NCI-H1694 (cell line): ENCODE results near the gene ING1.
"Not testable (repeated sequence)": the region's sequence is repeated elsewhere in the genome, so short reads cannot be mapped to it uniquely, and the experiment has no call there.

ENCODE experiments used
- DNase-seq: peaks from one replicate; lab custom pipeline; 2025; lab: John Stamatoyannopoulos, UW

The ING1 gene

DNA sequence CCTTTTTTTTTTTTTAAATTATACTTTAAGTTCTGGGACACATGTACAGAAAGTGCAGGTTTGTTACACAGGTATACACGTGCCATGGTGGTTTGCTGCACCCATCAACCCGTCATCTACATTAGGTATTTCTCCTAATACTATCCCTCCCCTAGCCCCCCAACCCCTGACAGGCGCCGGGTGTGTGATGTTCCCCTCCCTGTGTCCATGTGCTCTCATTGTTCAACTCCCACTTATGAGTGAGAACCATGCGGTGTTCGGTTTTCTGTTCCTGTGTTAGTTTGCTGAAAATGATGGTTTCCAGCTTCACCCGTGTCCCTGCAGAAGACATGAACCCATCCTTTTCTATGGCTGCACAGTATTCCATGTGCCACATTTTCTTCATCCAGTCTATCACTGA, 17.7 kb upstream of the ING1 start:
- DNase-seq, result not testable (repeated sequence)

DNA sequence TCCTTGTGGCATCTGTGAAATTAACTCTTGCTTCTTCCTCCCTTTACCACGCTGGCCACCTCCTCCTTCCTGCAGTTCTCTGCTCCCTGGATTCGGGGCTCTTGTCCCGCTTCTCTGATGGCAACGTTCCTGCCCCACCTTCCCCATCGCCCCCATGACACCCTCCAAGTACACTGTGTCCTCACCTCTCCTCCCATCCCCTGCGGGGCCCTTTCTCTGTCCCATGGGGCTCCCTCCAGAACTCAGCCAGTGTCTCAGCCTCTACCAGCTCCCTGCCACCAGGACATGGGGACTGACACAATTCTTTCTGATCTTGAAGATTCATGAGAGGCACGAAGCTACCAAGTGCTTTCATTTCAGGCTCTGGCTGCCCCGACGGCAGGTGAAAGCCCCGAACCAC, 16.7 kb upstream of the ING1 start:
- DNase-seq, result no peak

DNA sequence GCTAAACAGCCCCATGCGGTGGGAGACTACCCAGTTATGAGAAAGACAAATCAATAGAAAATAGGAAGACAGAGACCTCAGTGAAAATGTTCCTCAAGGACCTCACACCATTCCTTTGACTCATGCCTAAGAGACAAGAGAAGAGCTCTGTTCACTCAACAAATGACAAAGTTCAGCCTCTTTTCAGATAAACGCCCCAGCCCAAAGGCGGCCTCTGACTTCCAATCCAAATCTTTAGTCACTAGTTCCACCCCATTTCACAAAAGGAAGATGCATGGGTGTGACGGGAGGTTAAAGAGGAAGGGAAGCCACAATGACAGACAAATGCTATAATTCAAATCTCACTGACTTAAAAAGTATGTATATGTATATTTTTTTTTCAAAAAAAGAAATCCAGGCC, 15.7 kb upstream of the ING1 start:
- DNase-seq, result no peak

DNA sequence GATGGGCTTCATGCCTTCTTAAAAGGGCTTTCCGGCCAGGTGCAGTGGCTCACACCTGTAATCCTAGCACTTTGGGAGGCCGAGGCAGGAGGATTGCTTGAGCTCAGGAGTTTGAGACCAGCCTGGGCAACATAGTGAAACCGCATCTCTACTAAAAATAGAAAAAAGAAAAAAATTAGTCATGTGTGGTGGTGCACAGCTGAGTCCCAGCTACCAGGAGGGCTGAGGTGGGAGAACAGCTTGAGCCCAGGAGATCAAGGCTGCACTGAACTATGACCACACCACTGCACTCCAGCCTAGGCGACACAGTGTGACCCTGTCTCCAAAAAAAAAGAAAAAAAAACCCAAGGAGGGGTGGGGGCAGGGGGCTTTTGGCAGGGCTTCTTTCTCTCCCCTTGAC, 14.8 kb upstream of the ING1 start:
- no peak for DNase-seq

DNA sequence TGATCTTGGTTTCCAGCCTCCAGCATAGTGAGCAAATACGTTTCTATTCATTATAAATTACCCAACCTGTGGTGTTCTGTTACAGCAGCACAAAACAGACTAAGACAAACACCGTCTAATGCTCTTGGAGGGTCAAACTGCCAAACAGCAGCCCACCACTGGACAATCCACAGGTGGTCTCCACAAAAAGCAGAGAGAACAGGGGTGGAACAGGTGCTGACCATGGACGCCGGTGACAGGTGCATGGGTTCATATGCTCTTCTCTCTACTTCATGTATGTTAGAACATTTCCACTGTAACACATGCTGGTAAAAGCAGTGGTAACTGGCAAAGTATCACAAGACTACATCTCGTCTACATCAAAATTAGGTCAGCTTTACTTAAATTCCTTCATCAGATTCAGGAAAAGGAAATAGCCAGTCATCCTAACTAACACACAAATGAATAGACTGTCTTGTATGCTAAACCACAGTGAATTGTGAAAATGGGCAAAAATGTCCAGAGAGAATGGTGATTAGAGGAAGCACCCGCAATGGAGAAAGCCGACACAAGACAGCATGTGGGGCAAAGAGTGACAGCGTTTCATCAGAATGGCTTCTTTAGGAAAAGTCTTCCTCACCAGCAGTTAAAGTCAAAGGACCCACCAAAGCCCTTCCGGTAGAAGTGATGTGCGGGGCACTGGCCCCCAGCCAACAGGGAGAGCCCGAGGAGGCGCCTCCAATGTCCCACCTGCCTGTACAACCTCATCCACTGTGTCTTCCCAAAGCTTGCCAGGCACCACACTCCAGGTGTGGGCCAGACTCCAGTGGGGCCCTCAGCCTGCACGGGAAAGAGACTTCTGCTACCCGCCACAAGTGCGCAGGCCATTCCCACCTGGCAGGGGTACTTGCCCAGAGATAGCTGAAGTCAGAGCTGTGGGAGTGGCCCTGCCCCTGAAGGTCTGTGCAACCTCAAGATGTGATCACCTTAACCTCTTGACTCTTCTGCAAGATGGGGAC, 14.1 kb upstream of the ING1 start:
- DNase-seq, result no peak

DNA sequence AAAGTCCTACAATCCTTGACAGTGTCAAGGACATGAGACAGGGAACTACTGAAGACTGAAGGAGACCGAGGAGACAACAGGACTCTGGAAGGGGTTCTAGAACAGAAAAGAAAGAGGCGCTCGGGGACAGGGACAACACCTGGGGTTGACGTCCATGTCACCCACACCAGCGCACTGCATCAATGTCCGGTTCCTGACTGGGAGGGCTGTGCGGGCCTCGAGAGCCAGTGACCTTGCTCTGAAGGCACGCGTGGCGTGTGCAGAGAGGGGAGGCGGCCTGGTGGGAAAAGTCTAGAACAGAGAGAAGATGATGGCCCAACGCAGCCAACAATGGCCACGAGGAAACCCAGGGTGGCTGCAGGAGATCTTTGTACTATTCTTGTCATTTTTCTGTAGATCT, 13.3 kb upstream of the ING1 start:
- no peak for DNase-seq

DNA sequence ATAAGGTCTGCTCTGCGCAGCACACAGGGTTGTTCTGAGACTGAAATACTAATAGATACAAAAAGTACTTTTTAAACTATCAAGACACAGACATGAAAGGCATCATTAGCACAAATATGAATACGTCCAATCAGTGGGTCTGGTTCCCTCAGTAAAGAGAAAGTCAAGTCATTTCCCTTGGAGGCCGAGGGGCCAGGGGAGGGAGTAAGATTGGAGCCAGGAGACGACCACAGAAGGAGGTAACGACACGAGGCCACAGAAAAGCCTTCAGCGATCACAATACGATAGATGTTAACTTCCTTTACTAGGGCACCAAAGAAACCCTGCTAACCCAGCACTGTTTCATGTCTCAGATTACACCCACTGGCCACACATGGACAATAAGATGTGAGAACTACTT, 12.9 kb upstream of the ING1 start:
- no peak for DNase-seq

DNA sequence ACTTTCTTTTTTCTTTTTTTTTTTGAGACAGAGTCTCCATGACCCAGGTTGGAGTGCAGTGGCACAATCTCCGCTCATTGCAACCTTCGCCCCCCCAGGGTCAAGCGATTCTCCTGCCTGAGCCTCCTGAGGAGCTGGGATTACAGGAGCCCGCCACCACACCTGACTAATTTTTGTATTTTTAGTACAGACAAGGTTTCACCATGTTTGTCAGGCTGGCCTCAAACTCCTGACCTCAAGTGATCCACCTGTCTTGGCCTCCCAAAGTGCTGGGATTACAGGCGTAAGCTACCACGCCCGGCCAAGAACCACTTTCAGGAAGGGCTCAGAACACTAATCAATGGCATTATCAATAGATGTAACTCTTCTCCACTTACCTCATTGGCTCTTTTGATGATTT, 12.4 kb upstream of the ING1 start:
- not testable (repeated sequence) for DNase-seq

DNA sequence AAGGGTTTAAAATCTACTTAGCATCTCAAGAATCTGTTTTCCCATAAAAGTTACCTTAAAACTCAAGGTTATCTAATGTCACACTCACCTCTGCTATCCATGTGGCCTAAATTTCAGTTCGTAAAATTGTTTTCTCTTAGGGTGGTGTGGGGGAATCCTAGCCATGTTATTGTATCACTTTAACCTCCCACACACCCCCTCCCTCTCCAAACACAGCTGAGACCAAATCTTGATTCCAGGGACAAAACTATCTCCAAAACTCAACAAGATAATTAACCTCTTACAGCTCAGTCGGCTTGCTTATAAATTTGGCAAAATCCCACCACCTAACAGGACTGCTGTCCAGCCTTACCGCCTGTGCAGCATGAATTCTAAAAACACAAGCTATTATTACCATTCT, 11.4 kb upstream of the ING1 start:
- DNase-seq, result no peak

DNA sequence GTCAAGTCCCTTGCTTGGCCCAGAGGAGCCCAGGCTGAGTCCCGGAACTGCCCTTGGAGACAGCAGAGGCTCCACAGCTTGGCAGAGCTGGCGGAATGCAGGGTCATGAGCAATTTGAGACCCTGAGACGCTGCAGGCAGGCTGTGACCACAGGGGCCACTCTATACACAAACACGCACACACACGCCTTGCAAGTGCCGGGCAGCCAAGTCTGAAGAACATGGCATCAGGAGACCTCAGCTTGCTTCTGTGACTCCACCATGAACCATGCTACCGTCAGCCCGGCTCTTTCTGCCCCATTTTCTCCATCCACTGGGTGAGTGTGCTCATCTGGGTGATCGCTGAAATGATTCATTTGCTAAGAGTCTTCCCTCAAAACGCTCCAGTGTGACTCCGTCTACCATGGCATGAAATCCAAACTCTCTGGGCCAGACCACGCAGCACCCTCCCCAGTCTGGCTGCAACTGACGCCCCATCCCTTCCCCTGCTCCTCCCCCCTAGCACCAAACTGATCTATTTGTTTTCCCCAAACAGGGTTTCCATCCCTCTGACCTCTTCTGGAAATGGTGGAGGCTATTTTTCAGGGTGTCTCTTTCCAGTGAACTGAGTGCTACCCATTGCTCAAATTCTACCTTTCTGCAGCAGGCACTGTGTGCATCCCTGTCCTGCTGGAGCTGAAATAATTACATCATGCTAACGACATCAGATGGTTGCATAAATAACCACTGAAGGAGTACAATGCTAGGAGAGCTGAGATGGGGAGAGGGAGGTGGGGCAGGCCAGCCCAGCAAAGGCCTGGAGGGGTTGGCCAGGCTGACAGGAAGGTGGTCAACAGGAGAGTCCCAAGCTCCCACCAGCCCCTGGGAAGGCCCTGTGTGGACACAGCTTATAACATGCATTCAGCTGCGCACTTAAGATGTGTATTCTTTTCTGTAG, 10.6 kb upstream of the ING1 start:
- DNase-seq, result no peak

DNA sequence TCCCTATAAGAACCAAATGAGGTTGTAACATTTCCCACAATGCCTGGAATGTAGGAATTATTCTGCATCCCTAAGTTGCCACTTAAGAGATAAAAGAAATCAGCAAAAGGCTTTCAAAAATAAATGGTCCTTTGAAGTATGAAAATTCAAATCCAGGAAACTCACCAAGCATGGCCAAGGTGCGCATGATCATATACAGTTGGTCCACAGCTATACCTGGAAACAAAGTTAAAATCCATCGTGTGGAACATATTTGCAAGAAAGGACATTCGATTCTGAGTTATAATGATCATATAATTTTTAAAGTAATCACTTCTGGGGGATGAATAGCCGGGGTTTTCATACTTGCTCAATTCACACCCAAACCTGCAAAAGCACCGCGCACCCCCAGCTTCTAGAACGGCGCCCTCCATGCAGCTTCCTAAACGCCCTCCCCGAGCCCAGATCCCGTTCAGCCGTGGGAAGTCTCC, 8.1 kb upstream of the ING1 start:
- no peak for DNase-seq

DNA sequence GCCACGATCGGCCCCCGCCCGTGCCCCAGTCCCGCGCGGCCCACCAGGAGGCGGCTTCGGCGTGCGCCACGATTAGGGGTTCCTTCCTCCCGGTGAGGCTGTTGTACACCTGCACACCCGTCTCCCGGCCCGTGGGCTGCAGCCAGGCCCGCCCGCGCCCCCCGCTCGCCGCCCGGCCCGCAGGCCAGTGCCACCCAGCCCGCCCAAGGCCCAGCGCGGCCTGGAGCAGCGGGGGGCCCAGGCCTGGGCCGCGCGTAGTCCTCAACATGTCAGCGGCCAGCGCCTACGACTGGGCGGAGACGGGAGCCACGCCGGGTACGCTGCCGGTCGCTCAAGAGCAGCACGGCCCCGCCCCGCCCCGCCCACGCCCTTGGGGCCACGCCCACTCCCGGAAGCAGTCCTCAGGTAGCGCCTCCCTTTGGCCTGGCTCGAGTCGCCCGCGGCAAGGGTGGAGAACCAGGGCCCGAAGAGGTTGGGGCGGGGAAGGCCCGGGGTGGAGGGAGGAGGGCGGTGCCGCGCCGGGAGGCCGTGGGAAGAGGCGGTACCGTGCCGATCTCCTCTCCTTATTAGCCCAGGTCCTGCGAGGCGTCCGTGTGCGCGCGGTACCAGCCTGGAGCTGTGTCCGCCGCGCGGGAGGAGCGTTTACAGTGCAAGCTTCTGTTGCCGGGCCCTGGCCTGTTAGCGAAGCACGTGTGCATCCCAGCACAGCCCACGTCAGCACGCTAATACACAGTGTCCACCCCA, 7.5 kb upstream of the ING1 start, which contains the start of gene CARS2:
Gene CARS2 (minus strand): TSS at position 291 of the 744 bp plus-strand sequence. CDS start 23 bp downstream, at position 268.
- DNase-seq, result peak; percentile 92

DNA sequence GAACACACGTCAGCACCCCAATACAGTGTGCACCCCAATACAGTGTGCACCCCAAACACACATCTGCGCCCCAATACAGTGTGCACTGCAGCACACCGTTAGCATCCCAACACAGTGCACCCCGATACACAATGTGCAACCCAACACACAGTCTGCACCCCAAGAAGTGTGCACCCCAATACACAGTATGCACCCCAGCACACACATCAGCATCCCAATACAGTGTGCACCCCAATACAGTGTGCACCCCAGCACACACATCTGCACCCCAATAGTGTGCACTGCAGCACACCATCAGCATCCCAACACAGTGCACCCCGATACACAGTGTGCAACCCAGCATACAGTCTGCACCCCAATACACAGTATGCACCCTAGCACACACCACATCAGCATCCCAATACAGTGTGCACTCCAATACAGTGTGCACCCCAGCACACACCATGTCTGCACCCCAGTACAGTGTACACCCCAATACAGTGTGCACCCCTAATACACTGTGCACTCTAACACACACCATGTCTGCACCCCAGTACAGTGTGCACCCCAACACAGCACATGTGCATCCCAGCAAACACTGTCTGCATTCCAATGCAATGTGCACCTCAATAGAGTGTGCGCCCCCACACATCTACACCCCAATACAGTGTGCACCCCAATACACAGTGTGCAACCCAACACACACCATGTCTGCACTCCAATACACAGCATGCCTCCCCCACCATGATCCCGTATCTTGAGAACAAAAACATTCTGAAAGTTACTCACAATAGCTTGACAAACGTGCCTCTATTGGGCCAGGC, 6.7 kb upstream of the ING1 start:
- DNase-seq, result no peak

DNA sequence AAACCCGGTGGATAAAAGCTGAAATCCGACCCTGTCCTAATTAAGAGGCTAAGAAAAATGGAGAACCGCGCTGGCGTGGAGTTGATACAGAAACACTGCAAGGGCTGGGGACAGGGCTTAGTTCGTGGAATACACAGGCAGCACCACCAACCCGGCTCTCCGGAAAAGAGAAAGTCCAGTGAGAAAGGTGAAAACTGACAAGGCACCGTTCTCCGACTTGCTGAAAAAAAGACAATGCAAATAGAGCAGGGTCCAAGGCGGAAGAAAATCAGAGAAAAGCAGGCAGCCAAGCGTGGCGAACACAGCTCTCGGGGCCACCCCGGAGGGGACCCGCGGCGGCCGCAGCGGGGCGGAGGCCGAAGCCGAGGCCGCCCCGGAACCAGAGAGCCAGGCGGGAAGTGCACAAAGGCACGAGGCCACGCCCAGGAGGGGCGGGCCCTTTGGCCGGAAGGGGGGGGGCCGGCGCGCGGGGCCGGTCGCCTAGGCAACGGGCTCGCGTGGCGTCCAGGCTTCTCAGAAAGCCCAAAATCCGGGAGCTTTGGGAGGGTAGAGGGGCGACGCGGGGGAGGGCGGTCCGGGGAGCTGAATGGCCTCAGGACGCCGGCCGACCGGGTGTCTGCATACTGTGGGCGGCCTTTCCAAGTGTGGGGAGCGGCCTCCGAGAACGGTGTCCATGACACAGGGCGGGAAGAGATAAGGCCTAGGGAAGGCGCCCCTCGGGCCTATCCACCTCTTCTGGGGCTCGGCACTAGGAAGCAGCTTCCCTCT, 1.2 kb upstream of the ING1 start:
- DNase-seq, result peak; percentile 66

DNA sequence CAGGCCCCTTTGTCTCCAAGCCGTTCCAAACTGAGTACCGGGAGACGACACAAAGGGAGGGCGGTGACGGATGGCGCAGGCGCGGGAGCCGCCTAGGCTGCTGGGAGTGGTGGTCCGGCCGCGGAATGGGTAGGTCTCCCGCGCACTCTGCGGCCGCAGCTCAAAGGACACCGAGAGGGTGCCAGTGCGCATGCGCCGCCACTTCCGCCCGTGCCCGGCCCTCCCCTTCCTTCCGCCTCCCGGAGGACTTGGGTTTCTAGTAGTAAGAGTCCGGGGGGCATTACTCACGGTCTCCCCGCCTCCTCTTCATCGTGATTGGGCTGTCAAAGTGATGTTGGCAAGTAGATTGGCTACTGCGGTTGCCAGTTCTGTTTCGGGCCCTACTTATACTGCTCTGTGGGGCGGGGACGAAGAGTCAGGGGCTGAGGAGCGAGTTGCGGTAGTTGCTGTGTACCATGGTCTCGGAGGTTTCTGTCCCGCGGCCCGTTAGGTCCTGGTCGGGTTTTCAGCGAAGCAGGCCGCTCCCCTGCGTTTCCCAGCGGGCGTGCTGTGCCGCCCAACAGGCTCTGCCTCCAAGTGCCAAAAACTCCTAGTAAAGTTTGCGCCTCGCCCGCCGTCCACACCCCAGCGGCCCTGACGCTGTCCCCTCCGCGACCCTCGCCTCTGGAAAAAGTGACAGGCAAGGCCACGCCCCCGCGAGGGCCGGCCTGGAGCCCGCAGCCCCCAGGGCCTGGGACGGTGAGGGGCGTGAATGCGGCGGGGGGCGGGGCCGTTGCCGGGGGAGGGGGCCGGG, 455 bp upstream of the ING1 start:
- peak; percentile 99 for DNase-seq

DNA sequence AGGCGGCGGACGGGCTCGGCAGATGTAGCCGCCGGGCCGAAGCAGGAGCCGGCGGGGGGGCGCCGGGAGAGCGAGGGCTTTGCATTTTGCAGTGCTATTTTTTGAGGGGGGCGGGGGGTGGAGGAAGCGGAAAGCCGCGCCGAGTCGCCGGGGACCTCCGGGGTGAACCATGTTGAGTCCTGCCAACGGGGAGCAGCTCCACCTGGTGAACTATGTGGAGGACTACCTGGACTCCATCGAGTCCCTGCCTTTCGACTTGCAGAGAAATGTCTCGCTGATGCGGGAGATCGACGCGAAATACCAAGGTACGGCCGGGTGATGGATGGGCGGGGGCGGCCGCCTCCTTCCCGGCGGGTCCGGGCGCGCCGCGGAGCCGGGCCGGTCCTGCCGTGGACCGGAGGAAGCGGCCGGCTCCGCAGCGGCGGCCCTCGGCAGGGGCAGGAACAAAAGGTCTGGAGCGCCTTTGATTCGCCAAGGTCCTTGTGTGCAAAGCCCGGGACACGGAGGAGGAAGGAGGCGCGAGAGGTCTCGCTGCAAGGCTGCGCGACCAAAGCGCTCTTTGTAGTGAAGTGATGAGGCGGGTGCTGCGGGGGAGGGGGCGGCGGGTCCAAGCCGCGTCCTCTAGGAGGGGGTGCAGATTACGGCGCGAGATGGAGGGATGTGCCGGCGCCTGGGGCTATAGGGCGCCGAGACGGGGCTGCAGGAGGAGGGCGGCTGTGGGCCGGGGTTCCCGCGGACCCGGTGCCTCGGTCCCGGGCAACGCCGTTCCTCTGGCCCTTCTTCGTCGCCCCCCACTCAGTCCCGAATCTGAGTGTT, 689 bp downstream of the ING1 start:
- DNase-seq, result no peak

DNA sequence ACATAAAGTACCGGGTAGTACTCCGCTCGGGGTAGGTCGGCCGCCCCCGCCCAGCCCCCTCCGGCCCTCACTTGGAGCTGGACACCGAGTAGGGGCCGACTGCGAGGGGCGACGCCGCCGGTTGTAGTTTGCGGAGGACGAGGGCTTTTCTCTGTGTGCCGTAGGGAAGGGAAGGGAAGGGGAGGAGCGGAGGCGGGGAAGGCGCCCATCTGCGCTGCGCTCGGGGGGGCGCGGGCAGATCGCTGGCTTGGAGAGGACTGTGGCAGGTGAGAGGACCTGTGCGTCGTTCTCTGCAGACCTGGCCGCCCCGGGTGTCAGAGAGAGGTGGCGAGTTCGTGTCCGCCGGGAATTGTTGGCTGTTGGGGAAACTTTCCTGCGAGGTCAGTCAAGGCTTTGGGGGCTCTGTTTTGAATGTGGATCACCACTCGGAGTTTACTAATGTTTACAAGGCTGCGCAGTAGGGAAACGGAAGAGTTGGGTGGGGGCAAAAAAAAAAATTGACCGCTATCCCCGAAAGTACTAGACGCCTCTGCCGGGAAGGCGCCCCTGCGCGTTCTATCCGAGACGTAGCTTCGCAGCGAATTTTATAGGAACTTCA, 1.4 kb downstream of the ING1 start:
- no peak for DNase-seq
